SU-DHL-6 (cell line): ENCODE measurements around the gene OR52N1.

Experiments
- H2AFZ ChIP-seq: fragments of 200-600 bp; sonication (generic); 2 replicates; pipeline ENCODE4 v1.6.1; 2014; ENCODE audit warnings: low read depth, mild to moderate bottlenecking, moderate library complexity, mixed read lengths, antibody characterized with exemption, low read length; ENCODE audit not compliant: severe bottlenecking
- H3F3A ChIP-seq: fragments of 200-600 bp; shearing (Covaris generic); 2 replicates; pipeline ENCODE4 v1.6.0; 2016; ENCODE audit warnings: antibody characterized with exemption, mild to moderate bottlenecking; ENCODE audit not compliant: insufficient read depth
- H3K27ac ChIP-seq: fragments of 200-600 bp; sonication (generic); 2 replicates; pipeline ENCODE4 v1.5.1; 2016; ENCODE audit warnings: low read depth, mild to moderate bottlenecking, low read length, moderate library complexity, mixed read lengths
- H3K27me3 ChIP-seq: fragments of 200-600 bp; sonication (generic), shearing (Covaris generic); 2 replicates; pipeline ENCODE4 v1.6.0; 2014; ENCODE audit warnings: mild to moderate bottlenecking, low read length
- H3K36me3 ChIP-seq: fragments of 200-600 bp; sonication (generic); 2 replicates; pipeline ENCODE4 v1.6.1; 2014; ENCODE audit warnings: mild to moderate bottlenecking, low read length, mixed read lengths
- H3K4me2 ChIP-seq: fragments of 300-600, 200-600 bp; shearing (Covaris generic), sonication (generic); 2 replicates; pipeline ENCODE4 v1.6.0; 2014; ENCODE audit warnings: low read length, low read depth, mild to moderate bottlenecking; ENCODE audit not compliant: poor library complexity, severe bottlenecking
- H3K4me3 ChIP-seq: fragments of 200-600 bp; sonication (generic); 2 replicates; pipeline ENCODE4 v1.5.1; 2014; ENCODE audit warnings: antibody characterized with exemption, low read length, mild to moderate bottlenecking, mixed read lengths; ENCODE audit not compliant: insufficient read depth, poor library complexity, severe bottlenecking
- H3K79me2 ChIP-seq: fragments of 200-600 bp; sonication (generic); 2 replicates; pipeline ENCODE4 v1.6.1; 2014; ENCODE audit warnings: mild to moderate bottlenecking, low read length, moderate library complexity; ENCODE audit not compliant: insufficient read depth
- H3K9ac ChIP-seq: fragments of 200-600 bp; sonication (generic); 2 replicates; pipeline ENCODE4 v1.7.0; 2014; ENCODE audit warnings: mild to moderate bottlenecking, low read length
- H3K9me2 ChIP-seq: fragments of 200-600 bp; sonication (generic); replicated peaks from 2 replicates; pipeline ENCODE4 v1.6.1; 2014; ENCODE audit warnings: low read length; ENCODE audit not compliant: insufficient read depth
- H3K9me3 ChIP-seq: fragments of 200-600 bp; sonication (generic); 2 replicates; pipeline ENCODE4 v1.6.1; 2014; ENCODE audit warnings: low read length, mixed read lengths; ENCODE audit not compliant: insufficient read depth
- H4K20me1 ChIP-seq: fragments of 200-600 bp; sonication (generic); 2 replicates; pipeline ENCODE4 v1.6.1; 2014; ENCODE audit warnings: low read depth, mild to moderate bottlenecking, antibody characterized with exemption, low read length, moderate library complexity, mixed read lengths
- EZH2phosphoT487 ChIP-seq: fragments of 200-600 bp; sonication (generic), shearing (Covaris generic); conservative IDR thresholded peaks from 2 replicates; pipeline ENCODE4 v1.6.1; 2018; ENCODE audit warnings: mild to moderate bottlenecking, antibody characterized with exemption, low read length, moderate library complexity, mixed read lengths
- TF ChIP-seq, protein P1 (sequence below): fragments of 200-600 bp; sonication (generic); IDR thresholded peaks from one replicate; pipeline ENCODE4 v1.5.1; 2017; ENCODE audit warnings: antibody characterized with exemption, mild to moderate bottlenecking, low read length, moderate library complexity; ENCODE audit not compliant: insufficient read depth, poor library complexity, severe bottlenecking

Gene OR52N1

DNA sequence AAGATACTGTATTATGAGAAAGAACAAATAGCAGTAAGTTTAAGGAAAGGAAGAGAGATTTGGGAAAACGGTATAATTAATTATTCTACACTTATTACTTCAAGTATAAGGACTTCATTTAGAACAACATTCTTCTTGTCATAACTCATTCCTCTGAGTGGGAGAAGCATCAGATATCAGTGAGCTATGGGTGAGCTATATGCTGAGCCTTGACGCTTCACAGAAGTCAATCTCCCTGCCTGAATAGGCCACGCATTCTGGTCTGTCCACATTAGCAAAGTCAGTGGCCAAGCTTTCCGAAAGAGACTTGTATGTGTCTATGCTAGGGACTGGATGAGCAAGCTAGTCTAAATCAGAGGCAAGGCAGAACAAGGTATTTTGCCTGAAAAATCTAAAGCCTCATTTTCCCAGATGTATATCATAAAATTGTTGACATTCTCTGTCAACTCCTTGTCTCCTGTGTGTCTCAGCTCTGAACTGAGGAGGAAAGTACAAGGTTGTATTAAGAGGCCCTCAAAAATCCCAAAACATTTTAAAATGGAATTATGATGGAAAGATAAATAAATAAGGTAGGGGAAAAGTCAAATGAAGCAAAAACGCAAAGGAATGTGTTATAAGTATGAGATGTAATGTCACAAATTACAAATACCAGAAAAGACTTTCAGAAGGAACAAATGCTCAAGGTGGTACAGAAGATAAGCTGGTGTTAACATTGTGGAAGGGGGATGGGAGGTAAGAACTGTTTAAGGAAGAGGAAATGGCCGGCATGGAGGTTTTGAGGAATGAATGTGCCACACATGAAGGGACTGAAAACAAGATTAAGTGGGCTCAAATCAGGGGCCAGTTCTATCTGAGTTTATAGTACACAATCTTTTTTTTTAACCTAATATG is 19.1 kb upstream of the OR52N1 start:
- TF ChIP-seq, protein P1, sequence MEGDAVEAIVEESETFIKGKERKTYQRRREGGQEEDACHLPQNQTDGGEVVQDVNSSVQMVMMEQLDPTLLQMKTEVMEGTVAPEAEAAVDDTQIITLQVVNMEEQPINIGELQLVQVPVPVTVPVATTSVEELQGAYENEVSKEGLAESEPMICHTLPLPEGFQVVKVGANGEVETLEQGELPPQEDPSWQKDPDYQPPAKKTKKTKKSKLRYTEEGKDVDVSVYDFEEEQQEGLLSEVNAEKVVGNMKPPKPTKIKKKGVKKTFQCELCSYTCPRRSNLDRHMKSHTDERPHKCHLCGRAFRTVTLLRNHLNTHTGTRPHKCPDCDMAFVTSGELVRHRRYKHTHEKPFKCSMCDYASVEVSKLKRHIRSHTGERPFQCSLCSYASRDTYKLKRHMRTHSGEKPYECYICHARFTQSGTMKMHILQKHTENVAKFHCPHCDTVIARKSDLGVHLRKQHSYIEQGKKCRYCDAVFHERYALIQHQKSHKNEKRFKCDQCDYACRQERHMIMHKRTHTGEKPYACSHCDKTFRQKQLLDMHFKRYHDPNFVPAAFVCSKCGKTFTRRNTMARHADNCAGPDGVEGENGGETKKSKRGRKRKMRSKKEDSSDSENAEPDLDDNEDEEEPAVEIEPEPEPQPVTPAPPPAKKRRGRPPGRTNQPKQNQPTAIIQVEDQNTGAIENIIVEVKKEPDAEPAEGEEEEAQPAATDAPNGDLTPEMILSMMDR = no peak
- TF ChIP-seq EZH2phosphoT487 = no peak
- no peak overlapping the region for H3K9ac ChIP-seq
- no peaks in the 10 kb centered on the region for H3K36me3 ChIP-seq
- H3K4me2 ChIP-seq = no peak overlapping the region
- no peaks in the 10 kb centered on the region for H3K27me3 ChIP-seq
- no peak overlapping the region for H3K4me3 ChIP-seq
- H3K27ac ChIP-seq = no peak overlapping the region
- H3K79me2 ChIP-seq = no peaks in the 10 kb centered on the region
- no peaks in the 10 kb centered on the region for H3K9me3 ChIP-seq
- no peaks in the 10 kb centered on the region for H3F3A ChIP-seq
- no peak overlapping the region for H2AFZ ChIP-seq
- H3K9me2 ChIP-seq = no peaks in the 10 kb centered on the region
- no peaks in the 10 kb centered on the region for H4K20me1 ChIP-seq

DNA sequence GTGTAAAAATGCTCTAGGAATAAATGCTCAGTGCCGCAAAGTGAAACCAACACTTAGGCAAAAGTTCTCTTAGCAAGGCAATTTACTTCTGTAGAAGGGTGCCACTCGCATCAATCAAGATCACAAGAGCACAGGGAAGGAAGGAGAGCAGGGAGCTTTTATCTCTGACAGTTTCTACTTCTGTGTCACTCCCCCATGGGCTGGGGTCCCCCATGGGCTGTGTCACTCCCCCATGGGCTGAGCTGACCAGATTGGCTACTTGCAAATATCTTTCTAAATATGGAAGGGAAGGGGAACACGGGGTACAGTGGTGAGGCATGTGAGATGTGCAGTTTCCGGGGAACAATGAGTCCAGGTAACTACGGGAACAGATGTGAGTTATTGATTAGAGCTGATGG is 18.1 kb upstream of the OR52N1 start:
- Histone ChIP-seq H3K36me3 (no peaks in the 10 kb centered on the region), H3F3A (no peaks in the 10 kb centered on the region), H3K27ac (no peak overlapping the region), H2AFZ (no peak overlapping the region), H3K9me3 (no peaks in the 10 kb centered on the region), H3K79me2 (no peaks in the 10 kb centered on the region), H3K4me2 (no peak overlapping the region), H3K27me3 (no peaks in the 10 kb centered on the region), H3K9ac (no peak overlapping the region), H4K20me1 (no peaks in the 10 kb centered on the region), H3K4me3 (no peak overlapping the region), H3K9me2 (no peaks in the 10 kb centered on the region)
- TF ChIP-seq, protein P1 = no peak
- no peak for TF ChIP-seq EZH2phosphoT487

DNA sequence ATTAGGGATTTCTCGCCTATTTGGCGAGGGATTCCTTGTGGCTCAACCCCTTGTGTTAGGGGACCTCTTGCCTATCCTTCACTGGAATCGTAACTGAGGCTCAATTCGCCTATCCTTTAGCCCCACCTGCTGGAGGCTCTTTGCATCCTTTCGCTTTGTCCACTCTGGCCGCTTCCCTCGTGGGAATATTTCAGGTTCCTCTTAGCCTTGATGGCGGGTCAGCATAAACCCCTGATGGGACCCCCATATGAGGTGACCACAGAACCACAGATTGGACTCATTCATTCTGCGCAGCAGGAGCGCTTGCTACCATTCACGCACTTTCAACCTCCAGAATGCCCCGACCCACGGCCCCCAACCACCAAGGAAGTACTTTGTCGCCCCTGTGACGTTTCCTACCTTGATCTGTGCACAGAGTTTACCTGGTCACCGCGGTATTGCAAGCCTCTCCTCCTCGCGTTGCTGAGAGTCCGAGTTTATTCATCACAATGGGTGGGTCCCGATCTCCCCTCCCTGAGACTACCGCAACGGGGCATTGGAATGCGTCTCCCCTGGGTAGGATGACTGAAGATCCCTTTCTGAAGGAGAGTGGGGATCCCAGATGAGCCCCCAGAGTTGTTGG is 17.5 kb upstream of the OR52N1 start, which contains the start of gene OR52N2:
OR52N2 (plus strand) TSS at position 425 of the 622 bp plus-strand sequence. CDS start 11,412 bp downstream, outside the sequence.
- H3K4me2 ChIP-seq = no peak within 1 kb of the TSS
- H3K27me3 ChIP-seq = no peaks in the 10 kb centered on the region
- no peak within 1 kb of the TSS for H3K9ac ChIP-seq
- no peaks in the 10 kb centered on the region for H4K20me1 ChIP-seq
- H3F3A ChIP-seq = no peaks in the 10 kb centered on the region
- H3K9me2 ChIP-seq = no peaks in the 10 kb centered on the region
- no peak within 1 kb of the TSS for H3K27ac ChIP-seq
- H2AFZ ChIP-seq = no peak within 1 kb of the TSS
- no peaks in the 10 kb centered on the region for H3K9me3 ChIP-seq
- H3K79me2 ChIP-seq = no peaks in the 10 kb centered on the region
- no peak within 1 kb of the TSS for H3K4me3 ChIP-seq
- TF ChIP-seq, protein P1 = peak; percentile 86
- TF ChIP-seq EZH2phosphoT487 = no peak
- no peaks in the 10 kb centered on the region for H3K36me3 ChIP-seq
